GM19328 (cell line): ENCODE measurements around the gene SCYGR3.

ENCODE experiments used
- ATAC-seq: cut with Tn5 transposase; IDR thresholded peaks from one replicate; pipeline ENCODE4 v1.9.1; 2021; ENCODE audit warnings: mild to moderate bottlenecking, moderate library complexity; ENCODE audit not compliant: unreplicated experiment

Gene SCYGR3

GRCh38 chr2:227565080-227565479 lies 49.6 kb downstream of the SCYGR3 start:
- no peak for ATAC-seq
